SK-N-SH treated with all-trans-retinoic acid at 6 μM for 48 hours (cell line): Measurements from ENCODE around the gene GSG1L.

Experiments
- ATAC-seq: fragments of 200-7000 bp; cut with Tn5 transposase; 3 replicates; pipeline ENCODE4 v1.9.1; 2020; ENCODE audit warnings: mild to moderate bottlenecking, moderate library complexity
- ARNTL ChIP-seq: fragments of 450-650 bp; formaldehyde crosslinking; IDR thresholded peaks from 2 replicates; pipeline ENCODE4 v1.5.0; 2020; ENCODE audit warnings: low read depth, mild to moderate bottlenecking, moderate library complexity, borderline replicate concordance
- ESRRG ChIP-seq: fragments of 250-450 bp; sonication (Bioruptor Pico); IDR thresholded peaks from 2 replicates; pipeline ENCODE4 v1.6.1; 2021; ENCODE audit warnings: mild to moderate bottlenecking
- GLIS3 ChIP-seq: fragments of 250-450 bp; sonication (Bioruptor Pico); IDR thresholded peaks from 2 replicates; pipeline ENCODE4 v1.5.0; 2020; ENCODE audit warnings: mild to moderate bottlenecking, moderate library complexity
- ISL1 ChIP-seq: fragments of 250-450 bp; sonication (Bioruptor Pico); IDR thresholded peaks from 2 replicates; pipeline ENCODE4 v2.1.2; 2022; ENCODE audit warnings: mild to moderate bottlenecking, moderate library complexity
- OSR1 ChIP-seq: fragments of 250-450 bp; sonication (Bioruptor Pico); IDR thresholded peaks from 2 replicates; pipeline ENCODE4 v1.8.0; 2022; ENCODE audit warnings: moderate library complexity, mild to moderate bottlenecking, inconsistent platforms
- PPARA ChIP-seq: fragments of 250-450 bp; sonication (Bioruptor Pico); IDR thresholded peaks from 2 replicates; pipeline ENCODE4 v1.5.0; 2020; ENCODE audit warnings: mild to moderate bottlenecking, borderline replicate concordance
- RARB ChIP-seq: fragments of 250-450 bp; sonication (Bioruptor Pico); IDR thresholded peaks from 2 replicates; pipeline ENCODE4 v1.8.0; 2021; ENCODE audit warnings: mild to moderate bottlenecking, moderate library complexity
- SNAI2 ChIP-seq: fragments of 250-450 bp; sonication (Bioruptor Pico); IDR thresholded peaks from 2 replicates; pipeline ENCODE4 v1.5.0; 2020; ENCODE audit warnings: mild to moderate bottlenecking, moderate library complexity
- TCF4 ChIP-seq: fragments of 250-450 bp; sonication (Bioruptor Pico); IDR thresholded peaks from 2 replicates; pipeline ENCODE4 v1.8.0; 2021; ENCODE audit warnings: mild to moderate bottlenecking, moderate library complexity, borderline replicate concordance
- TOX ChIP-seq: fragments of 250-450 bp; sonication (Bioruptor Pico); IDR thresholded peaks from 2 replicates; pipeline ENCODE4 v1.8.0; 2021; ENCODE audit warnings: mild to moderate bottlenecking, moderate library complexity, borderline replicate concordance
- ZC3H10 ChIP-seq: fragments of 250-450 bp; sonication (Bioruptor Pico); IDR thresholded peaks from 2 replicates; pipeline ENCODE4 v1.5.1; 2021; ENCODE audit warnings: mild to moderate bottlenecking, moderate library complexity
- ZFP3 ChIP-seq: fragments of 250-450 bp; sonication (Bioruptor Pico); IDR thresholded peaks from 2 replicates; pipeline ENCODE4 v1.5.0; 2020; ENCODE audit warnings: mild to moderate bottlenecking, moderate library complexity
- ZNF70 ChIP-seq: fragments of 450-650 bp; formaldehyde crosslinking; IDR thresholded peaks from 2 replicates; pipeline ENCODE4 v1.5.0; 2020; ENCODE audit warnings: mild to moderate bottlenecking, moderate library complexity
- ZNF8 ChIP-seq: fragments of 450-650 bp; formaldehyde crosslinking; IDR thresholded peaks from 2 replicates; pipeline ENCODE4 v1.5.0; 2020; ENCODE audit warnings: mild to moderate bottlenecking, moderate library complexity
- TF ChIP-seq, protein P1 (sequence below): fragments of 250-450 bp; sonication (Bioruptor Pico); IDR thresholded peaks from 2 replicates; pipeline ENCODE4 v1.5.1; 2020; ENCODE audit warnings: low read depth, mild to moderate bottlenecking, moderate library complexity
- TF ChIP-seq, protein P2 (sequence below): fragments of 250-450 bp; sonication (Bioruptor Pico); IDR thresholded peaks from 2 replicates; pipeline ENCODE4 v1.5.0; 2020; ENCODE audit warnings: mild to moderate bottlenecking, moderate library complexity
- TF ChIP-seq, protein P3 (sequence below): fragments of 250-450 bp; sonication (Bioruptor Pico); IDR thresholded peaks from 2 replicates; pipeline ENCODE4 v1.8.0; 2021; ENCODE audit warnings: low read depth, mild to moderate bottlenecking, moderate library complexity, borderline replicate concordance
- TF ChIP-seq, protein P4 (sequence below): fragments of 250-450 bp; sonication (Bioruptor Pico); IDR thresholded peaks from 2 replicates; pipeline ENCODE4 v1.5.1; 2021; ENCODE audit warnings: mild to moderate bottlenecking, moderate library complexity

GSG1L gene

DNA sequence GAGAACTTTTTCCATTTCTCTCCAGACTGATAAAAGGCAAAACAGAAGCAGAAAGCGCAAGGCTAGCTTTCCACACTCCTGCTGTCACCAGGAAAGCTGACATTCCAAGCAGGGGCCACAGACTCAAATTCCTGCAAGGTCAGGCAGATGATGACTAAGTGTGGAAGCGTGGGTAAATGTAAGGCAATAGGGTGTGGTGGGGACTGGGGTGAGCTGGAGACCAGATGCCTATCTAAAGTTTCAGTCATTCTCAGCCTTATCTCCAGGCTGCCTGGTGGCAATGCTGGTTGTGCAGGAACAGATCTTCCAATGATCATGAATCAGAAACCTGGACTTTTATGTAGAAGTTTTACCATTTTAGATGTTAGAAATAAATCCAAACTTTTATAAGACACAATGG is 224.1 kb downstream of the GSG1L start:
- TF ChIP-seq GLIS3 (no peak), TCF4 (no peak), SNAI2 (CRISPR knock-in tag) (no peak), ISL1 (CRISPR knock-in tag) (no peak), ZNF70 (CRISPR knock-in tag) (no peak), RARB (no peak), ZNF8 (CRISPR knock-in tag) (no peak), ZC3H10 (no peak), ESRRG (CRISPR knock-in tag) (no peak)
- TF ChIP-seq, protein P1, sequence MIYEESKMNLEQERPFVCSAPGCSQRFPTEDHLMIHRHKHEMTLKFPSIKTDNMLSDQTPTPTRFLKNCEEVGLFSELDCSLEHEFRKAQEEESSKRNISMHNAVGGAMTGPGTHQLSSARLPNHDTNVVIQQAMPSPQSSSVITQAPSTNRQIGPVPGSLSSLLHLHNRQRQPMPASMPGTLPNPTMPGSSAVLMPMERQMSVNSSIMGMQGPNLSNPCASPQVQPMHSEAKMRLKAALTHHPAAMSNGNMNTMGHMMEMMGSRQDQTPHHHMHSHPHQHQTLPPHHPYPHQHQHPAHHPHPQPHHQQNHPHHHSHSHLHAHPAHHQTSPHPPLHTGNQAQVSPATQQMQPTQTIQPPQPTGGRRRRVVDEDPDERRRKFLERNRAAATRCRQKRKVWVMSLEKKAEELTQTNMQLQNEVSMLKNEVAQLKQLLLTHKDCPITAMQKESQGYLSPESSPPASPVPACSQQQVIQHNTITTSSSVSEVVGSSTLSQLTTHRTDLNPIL (CRISPR knock-in tag): no peak
- TF ChIP-seq, protein P2, sequence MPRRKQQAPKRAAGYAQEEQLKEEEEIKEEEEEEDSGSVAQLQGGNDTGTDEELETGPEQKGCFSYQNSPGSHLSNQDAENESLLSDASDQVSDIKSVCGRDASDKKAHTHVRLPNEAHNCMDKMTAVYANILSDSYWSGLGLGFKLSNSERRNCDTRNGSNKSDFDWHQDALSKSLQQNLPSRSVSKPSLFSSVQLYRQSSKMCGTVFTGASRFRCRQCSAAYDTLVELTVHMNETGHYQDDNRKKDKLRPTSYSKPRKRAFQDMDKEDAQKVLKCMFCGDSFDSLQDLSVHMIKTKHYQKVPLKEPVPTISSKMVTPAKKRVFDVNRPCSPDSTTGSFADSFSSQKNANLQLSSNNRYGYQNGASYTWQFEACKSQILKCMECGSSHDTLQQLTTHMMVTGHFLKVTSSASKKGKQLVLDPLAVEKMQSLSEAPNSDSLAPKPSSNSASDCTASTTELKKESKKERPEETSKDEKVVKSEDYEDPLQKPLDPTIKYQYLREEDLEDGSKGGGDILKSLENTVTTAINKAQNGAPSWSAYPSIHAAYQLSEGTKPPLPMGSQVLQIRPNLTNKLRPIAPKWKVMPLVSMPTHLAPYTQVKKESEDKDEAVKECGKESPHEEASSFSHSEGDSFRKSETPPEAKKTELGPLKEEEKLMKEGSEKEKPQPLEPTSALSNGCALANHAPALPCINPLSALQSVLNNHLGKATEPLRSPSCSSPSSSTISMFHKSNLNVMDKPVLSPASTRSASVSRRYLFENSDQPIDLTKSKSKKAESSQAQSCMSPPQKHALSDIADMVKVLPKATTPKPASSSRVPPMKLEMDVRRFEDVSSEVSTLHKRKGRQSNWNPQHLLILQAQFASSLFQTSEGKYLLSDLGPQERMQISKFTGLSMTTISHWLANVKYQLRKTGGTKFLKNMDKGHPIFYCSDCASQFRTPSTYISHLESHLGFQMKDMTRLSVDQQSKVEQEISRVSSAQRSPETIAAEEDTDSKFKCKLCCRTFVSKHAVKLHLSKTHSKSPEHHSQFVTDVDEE (CRISPR knock-in tag): no peak
- TF ChIP-seq, protein P3, sequence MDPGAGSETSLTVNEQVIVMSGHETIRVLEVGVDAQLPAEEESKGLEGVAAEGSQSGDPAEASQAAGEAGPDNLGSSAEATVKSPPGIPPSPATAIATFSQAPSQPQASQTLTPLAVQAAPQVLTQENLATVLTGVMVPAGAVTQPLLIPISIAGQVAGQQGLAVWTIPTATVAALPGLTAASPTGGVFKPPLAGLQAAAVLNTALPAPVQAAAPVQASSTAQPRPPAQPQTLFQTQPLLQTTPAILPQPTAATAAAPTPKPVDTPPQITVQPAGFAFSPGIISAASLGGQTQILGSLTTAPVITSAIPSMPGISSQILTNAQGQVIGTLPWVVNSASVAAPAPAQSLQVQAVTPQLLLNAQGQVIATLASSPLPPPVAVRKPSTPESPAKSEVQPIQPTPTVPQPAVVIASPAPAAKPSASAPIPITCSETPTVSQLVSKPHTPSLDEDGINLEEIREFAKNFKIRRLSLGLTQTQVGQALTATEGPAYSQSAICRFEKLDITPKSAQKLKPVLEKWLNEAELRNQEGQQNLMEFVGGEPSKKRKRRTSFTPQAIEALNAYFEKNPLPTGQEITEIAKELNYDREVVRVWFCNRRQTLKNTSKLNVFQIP (CRISPR knock-in tag): no peak
- TF ChIP-seq, protein P4, sequence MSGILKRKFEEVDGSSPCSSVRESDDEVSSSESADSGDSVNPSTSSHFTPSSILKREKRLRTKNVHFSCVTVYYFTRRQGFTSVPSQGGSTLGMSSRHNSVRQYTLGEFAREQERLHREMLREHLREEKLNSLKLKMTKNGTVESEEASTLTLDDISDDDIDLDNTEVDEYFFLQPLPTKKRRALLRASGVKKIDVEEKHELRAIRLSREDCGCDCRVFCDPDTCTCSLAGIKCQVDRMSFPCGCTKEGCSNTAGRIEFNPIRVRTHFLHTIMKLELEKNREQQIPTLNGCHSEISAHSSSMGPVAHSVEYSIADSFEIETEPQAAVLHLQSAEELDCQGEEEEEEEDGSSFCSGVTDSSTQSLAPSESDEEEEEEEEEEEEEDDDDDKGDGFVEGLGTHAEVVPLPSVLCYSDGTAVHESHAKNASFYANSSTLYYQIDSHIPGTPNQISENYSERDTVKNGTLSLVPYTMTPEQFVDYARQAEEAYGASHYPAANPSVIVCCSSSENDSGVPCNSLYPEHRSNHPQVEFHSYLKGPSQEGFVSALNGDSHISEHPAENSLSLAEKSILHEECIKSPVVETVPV (CRISPR knock-in tag): no peak
- TF ChIP-seq, all 23 proteins: peak for 0
- ATAC-seq: no peak

DNA sequence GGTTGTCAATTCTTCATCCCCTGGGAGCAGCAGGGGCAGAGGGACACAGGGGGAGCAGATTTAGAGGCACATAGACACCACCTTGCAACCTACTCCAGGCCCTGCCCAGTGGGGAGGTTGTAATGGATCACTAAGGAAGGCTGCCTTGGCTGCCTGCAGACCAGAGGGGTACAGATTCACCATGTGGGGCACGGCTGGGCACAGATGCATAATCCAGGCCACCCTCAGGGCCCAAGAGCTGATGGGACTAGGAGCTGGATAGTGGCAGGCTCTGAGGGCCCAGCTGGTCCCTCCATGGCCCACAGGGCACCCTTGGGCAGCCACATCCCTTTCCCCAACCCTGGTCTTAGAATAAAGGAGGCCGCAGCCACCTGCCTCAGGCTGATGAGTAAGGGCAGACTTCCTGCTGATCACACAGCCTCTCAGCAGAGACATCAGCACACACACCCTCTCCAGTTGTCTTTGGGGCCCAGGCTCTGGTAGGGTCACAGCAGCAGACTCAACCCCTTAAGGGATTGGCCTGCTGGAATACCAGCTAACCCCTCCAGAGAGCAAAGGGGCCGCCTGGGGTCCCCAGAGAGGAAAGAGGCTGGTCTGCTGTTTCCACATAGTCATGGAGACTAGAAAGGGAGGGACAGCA is 224.9 kb downstream of the GSG1L start:
- ATAC-seq: no peak
- no peak for TF ChIP-seq ESRRG (CRISPR knock-in tag)
- TF ChIP-seq PPARA (CRISPR knock-in tag): no peak
- TF ChIP-seq, protein P3 (CRISPR knock-in tag): no peak
- no peak for TF ChIP-seq ZC3H10
- no peak for TF ChIP-seq ZFP3 (CRISPR knock-in tag)
- TF ChIP-seq OSR1: no peak
- TF ChIP-seq TCF4: no peak
- no peak for TF ChIP-seq ARNTL (CRISPR knock-in tag)
- TF ChIP-seq, protein P2 (CRISPR knock-in tag): no peak
- TF ChIP-seq GLIS3: no peak

DNA sequence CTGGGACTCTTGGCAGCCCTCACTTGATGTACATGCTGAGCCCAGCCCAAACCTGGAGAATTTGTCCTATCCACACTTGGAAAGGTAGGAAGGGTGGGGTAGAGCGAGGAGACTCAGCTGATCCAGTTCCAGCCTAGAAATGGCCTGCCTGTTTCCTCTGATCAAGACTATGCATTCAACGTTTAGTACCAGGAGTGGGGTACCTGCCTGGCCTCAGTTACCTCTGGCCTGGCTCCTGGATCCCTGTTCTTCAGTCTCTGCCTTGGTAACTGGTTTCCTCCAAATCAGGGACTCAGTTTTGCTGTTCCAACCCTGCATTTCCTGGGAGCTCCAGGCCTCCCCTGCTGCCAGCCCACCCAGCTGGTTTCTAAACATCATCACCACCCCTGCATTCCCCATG is 233.5 kb downstream of the GSG1L start:
- no peak for ATAC-seq
- no peak for TF ChIP-seq ZFP3 (CRISPR knock-in tag)
- TF ChIP-seq ZC3H10: no peak
- no peak for TF ChIP-seq ZNF8 (CRISPR knock-in tag)
- TF ChIP-seq, protein P1 (CRISPR knock-in tag): no peak
- no peak for TF ChIP-seq OSR1
- no peak for TF ChIP-seq TOX (CRISPR knock-in tag)
- TF ChIP-seq SNAI2 (CRISPR knock-in tag): no peak
